NCI-H524 treated with DMSO at 0.1 percent for 48 hours (cell line): Measurements from ENCODE around the gene PRSS1.
"Not testable (repeated sequence)": the region's sequence is repeated elsewhere in the genome, so short reads cannot be mapped to it uniquely, and the experiment has no call there.

Experiments used
- DNase-seq: peaks from one replicate; lab custom pipeline; 2025; lab: John Stamatoyannopoulos, UW

PRSS1 gene

DNA sequence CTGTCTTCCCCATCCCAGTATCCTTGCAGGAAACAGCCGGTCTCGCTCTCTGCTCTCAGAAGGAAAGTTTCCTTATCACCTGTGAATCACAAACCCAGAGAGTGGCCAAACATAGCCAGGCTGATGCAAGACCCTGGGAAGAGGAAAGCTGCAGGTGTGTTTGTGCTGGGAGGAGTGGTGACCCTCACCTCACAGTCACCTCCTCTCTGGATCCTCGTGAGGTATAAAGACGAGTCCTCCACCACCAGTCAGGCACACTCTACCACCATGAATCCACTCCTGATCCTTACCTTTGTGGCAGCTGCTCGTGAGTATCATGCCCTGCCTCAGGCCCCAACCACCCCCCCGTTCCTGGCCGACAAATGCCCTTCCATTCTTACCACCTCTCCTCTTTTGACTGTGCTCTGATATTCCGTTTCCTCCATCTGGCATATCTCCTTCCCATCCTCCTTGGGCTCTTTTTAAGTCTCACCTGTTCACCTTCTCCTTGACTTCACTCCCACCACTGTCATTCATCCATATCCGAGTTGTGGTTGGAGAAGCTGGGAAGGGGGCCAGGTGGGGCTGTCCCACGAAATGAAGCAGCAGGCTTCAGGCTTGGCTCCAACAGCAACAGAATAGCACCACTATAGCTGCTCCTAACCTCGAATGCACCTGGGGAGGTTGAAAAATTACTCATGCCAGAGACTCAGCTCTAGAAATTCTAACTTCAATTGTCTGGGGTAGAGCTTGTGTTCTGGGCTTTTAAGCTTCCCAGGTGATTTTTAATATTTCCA lies at the start of gene PRSS1:
PRSS1 (plus strand) TSS at position 255 of the 776 bp plus-strand sequence; CDS start at position 268, 13 bp downstream.
- DNase-seq, result no peak

DNA sequence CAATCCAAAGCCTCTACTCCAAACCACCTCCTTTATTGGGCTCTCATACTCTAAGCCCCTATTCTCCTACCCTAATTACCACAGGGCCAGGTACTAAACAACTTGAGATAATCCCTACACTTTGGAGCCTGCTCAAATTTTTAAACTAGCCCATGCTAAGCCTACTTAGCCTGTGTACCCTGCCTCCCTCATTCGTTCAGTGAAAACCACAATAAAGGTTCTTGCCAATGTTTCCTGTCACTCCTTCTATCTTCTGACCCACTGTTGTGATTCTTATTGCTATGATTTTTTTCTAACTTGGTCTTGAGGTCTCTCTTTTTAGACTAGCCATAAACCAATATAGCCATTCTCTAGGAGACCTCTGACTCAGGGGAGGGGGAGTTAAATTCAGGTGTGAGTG lies 48.3 kb upstream of the PRSS1 start:
- not testable (repeated sequence) for DNase-seq

DNA sequence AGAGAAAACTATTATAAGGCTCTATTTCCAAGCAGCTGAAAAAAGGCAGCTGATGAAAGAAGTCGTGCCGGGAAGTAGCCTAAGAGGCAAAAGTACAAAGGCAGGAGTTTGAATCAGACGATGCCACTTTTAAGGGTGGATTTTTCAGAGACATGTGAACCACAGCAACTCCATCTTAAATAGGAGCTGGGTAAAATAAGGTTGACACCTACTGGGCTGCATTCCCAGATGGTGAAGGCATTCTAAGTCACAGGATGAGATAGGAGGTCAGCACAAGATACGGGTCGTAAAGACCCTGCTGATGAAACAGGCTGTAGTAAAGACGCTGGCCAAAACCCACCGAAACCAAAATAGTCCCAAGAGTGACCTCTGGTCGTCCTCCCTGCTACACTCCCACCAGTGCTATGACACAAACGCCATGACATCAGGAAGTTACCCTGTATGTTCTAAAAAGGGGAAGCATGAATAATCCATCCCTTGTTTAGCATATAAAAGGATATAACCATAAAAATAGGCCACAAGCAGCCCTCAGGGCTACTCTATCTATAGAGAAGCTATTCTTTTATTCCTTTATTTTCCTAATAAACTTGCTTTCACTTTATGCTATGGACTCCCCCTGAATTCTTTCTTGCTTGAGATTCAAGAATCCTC lies 45.5 kb upstream of the PRSS1 start:
- DNase-seq, result no peak

DNA sequence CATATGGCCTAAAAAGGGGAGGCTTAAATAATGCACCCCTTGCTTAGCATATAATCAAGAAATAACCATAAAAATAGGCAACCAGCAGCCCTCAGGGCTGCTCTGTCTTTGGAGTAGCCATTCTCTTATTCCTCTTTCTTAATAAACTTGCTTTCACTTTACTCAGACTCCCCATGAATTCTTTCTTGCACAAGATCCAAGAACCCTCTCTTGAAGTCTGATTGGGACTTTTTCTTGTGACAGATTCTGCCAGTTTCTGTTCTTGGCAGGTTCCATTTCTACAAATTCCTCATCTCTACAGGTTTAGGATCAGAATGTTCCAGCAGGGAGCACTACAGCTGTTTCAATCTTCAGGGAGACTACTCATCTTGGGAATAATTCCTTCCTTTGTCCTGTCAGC lies 40.5 kb upstream of the PRSS1 start:
- DNase-seq, result not testable (repeated sequence)

DNA sequence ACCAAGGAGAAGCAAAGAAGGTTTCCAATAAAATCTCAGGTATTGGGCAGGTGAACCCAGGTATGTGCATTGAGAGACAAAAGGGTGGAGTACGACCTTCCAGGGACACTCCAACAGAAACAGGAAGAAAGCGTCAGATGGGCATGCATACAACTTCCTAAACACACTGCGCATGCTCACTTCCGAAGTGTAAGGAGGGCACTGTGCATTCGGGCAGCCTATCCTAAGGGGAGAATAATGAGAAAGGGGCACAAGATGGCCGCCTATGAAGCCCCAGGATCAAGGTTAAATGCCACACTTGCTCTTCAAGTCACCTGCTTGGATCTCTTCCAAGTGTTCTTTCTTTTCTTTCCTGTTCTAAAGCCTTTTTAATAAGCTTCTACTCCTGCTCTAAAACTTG lies 39.4 kb upstream of the PRSS1 start:
- DNase-seq, result no peak

DNA sequence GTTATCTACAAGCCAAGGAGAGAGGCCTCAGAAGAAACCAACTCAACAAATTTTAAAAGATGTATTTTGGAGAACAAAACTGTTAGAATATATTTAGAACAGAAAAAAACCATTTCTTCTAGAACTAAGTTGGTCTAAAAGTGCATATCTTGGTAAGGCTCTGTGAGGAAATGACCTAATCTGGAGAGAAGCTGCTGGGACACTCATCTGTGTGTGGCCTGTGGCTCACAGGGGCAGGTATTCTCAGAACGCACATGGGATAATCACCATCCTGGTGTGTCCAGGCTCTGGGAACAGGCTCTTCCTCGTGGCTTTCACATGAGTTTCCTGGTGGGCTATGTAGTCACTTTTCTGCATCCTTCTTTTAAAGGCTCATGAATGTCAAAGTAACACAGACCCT lies 38.1 kb upstream of the PRSS1 start:
- no peak for DNase-seq

DNA sequence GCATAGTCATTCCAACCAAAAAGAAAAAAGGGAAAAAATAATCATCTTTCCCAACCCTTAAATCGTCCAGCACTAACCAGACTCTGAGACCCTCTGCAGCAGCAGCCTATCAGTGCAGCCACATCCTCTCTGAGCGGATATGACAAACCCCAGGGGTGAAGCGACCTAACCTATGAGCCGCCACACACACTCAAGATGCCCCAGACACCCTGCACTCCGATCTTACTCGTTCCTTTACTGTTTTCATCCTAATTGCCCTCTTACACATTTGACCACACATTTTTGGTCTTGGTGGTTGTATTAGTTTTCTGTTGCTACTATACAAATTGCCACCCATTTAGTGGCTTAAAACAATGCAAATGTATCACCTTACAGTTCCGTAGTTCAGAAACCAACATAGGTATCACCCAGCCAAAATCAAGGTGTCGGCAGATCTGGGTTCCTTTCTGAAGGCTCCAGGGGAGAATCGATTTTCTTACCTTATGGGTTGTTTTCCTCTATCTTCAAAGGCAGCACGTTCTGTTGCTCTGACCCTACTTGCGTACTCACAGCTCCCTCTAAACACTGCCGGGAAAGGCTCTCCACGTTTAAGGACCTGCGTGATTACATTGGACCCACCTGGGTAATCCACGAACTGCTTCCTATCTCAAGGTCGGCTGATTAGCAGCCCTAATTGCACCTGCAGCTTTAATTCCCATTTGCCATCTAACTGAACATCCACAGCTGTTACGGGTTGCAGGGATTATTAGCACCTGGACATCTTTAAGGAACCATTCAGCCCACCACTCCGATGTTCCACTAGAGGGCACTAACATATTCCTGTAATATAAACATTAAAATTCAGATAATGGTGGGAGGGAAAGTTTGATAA lies 37.3 kb upstream of the PRSS1 start:
- peak; percentile 23 for DNase-seq

DNA sequence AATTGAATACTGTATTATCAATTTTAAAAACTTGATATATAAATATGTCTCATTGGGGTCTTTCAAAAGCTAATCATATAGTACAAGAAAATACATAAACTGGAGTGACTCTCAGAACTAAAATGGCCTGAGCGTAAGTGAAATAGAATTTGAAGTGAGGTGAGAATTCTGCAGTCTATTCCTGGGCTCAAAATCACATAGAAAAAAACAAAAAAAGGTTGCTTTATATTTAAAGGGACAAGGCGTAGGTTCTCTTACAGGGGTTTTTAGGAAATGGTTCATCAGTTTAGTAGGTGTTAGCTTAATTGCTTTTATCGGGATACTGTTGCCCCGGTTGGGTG lies 36.7 kb upstream of the PRSS1 start:
- no peak for DNase-seq

DNA sequence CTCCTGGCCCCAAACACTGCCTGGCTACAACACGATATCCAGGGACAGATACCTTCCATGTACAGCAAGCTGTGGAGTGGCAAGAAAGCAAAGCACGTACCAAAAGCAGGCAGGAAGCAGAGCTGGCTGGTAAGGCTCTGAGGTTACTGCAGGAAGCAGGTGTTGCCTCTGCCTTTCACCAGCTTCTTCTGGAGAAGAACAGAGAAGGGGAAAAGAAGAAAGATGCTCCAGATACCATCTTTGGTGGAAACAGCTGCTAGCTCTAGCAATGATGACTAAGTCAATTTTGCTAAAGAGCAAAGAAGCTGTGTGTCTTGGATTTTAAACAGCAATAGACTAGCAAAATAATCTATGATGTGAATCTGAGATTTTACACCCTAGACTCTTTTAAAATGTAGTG lies 34.9 kb upstream of the PRSS1 start:
- no peak for DNase-seq

DNA sequence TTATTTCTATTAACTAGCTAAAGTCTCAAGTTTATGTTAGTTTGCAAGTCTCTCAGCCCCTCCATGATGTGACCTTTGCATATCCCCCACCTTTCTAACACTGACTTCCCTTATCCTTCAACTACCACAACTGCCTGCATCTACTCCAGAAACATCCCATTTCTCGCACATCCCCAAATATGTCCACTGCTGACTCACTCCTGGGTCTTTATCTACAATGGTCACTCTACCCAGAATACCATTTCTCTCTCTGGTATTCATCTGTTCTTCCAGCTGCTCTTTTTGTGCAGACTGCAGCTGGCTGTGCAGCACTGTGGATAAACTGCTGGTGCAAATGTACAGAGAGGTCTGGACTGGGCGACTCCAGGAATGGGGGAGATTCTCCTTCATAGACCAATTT lies 32.7 kb upstream of the PRSS1 start:
- no peak for DNase-seq

DNA sequence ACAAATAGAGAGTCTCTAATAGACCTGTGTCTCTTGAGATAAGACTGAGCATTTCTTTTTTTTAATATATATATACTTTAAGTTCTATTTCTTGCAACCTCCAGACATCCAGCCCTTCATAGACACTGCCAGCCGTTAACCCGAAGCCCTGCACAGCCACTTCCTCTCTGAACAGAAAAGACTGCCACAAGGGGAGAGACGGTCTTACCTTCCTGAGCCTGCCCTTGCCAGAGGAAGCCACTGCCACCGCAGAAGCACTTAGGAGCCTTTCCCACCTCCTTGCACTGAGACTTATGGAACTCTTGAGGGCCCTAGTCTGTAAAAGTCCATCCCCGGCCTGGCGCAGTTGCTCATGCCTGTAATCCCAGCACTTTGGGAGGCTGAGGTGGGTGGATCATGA lies 31.8 kb upstream of the PRSS1 start:
- DNase-seq, result no peak

DNA sequence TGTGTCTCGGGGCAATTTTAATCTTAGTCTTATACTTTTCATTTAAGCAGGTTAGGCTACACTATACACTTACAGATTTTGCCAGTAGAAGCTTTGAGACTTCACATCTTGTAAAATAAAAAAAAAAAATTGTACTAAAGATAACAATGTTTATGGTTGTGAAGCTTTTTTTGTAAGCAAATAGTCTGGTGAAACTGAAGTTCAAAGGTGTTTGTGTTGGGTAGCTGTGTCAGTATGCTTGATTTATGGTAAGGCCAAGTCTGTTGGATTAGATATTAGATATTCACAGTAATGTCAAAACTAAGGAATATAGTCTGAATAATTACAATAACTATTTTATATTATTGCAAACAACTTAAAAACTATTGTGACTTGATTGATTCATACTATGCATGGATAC lies 31.0 kb upstream of the PRSS1 start:
- no peak for DNase-seq

DNA sequence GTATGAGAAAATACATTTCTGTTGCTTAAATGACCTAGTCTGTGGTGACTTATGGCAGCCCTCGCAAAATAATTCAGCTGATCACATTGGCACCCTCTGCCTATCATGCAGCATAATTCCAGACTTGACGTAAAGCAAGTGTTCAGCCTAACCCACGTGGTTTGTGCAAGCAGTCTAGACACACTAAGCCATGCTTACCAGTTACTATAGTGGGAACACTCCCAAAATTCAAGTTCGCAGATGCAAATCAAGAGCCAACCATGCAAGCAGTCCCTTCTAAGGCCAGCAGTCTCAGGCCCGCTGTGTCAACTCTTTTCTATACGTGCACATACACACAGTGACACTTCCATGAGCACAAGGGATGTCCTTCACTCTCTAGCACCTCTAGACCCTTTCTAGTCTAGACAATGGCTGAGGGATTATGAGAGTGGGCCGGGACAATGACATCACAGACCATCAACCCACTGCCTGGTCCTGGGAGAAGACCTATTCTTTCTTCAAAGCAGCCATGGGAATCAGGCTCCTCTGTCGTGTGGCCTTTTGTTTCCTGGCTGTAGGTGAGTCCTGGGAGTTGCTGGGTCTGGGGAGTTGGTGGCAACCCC lies 29.0 kb upstream of the PRSS1 start:
- DNase-seq, result no peak

DNA sequence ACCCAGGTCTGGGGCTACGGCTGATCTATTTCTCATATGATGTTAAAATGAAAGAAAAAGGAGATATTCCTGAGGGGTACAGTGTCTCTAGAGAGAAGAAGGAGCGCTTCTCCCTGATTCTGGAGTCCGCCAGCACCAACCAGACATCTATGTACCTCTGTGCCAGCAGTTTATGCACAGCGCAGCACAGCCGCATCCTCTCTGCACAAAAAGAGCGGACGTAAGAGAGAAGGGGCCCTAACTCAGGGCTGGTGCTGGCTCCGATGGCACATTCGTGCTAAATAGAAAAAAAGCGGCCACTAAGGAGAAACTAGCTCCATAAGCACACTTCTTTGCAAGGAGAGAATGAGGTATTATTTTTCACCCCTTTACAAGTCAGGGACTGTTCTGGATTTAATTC lies 28.3 kb upstream of the PRSS1 start:
- DNase-seq, result no peak

DNA sequence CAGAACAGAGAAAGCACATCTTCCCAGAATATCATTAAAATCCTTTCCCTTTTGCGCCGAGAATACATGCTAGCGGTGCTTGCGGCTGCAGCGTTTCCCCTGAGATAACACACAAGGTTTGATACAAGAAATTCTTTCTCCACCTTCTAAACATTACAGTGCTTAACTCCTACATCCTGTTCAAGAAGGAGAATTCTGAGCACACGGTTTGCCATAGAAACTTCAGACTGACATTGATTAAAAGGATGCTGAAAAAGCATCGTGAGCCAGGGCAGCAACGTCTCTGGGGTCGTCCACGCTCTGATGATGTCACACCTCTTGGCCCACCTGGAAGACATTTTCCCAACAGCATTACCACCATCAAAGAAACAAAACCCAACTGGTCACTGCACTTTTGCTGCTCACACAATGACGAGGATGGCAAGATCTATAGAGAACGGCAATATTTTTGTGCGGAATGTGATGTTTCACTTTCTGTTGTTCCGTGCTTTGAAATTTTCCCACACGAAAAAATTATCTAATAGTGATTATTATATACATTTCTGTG lies 27.0 kb upstream of the PRSS1 start:
- DNase-seq, result no peak

DNA sequence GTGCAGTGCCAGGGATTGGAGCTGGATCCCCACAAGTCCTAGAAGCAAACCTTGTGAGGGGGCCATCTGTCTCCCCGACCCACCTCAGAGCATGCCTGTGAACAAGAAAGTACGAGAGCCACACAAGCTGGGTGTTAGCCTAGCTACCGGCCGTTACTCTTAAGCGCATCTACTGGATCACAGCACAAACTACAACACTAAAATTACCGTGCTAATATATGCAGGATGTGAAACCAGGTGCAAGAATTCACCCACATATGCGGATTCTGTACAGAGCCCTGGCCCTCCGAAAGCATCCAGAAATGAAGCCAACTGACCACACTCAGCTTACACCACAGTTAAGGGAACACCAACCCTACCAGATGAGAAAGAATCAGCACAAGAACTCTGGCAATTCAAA lies 16.0 kb upstream of the PRSS1 start:
- no peak for DNase-seq

DNA sequence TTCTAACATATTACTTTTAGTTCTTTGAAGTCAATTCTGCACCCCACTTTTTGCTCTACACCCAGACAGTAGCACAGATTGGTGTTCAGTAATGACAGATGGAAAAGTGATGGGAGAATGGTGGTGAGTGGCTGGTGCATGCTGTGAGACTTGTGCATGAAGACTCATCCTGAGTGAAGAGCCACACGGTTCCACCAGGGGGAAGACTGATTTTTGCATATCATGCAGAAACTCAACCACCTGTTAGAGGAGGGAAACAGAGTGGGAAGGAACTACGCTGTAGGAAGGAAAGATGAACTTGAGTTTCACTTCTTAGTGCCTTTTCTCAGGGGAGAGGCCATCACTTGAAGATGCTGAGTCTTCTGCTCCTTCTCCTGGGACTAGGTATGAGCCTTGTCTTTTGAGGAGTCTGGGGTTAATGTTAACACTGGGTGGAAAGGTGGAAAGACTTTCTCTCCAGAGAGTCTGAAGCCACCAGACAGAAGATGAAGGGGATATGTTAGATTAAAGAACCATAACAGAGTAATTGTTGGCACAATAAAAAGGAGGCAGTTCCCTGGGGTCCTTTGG lies 9.3 kb upstream of the PRSS1 start:
- no peak for DNase-seq

DNA sequence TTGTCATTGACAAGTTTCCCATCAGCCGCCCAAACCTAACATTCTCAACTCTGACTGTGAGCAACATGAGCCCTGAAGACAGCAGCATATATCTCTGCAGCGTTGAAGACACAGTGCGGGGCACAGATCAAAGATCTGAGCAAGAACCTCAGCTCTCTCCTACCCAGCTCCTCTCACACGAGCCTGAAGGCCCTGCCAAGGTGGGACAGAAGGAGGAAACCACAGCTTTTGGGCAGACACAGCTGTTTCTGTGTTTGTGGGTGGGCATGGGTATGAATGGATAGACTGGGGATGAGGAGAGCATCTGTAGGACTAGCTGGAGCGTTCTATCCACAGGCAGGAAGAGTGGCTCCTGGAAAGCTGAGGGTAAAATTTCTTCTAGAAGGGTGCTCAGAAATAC lies 8.5 kb upstream of the PRSS1 start:
- DNase-seq, result no peak

DNA sequence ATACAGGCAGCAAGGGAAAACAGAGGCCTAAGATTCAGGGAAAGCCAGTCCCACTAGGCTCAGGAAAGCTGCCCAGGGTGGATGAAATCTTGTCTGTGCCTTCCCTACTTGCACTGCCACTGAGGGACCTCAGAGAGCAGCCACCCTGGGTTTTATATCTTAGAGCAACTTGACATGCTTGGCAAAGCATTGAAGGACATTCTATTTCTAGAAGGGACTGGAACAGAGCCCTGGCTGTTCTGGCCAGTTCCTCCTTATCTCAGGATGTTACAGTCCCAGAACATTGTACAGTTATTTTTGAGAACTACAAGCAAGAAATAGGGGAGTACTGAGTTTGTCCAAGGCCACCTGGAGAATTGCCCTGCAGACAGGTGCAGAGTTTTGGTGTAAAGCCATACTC lies 7.3 kb upstream of the PRSS1 start:
- DNase-seq, result not testable (repeated sequence)

DNA sequence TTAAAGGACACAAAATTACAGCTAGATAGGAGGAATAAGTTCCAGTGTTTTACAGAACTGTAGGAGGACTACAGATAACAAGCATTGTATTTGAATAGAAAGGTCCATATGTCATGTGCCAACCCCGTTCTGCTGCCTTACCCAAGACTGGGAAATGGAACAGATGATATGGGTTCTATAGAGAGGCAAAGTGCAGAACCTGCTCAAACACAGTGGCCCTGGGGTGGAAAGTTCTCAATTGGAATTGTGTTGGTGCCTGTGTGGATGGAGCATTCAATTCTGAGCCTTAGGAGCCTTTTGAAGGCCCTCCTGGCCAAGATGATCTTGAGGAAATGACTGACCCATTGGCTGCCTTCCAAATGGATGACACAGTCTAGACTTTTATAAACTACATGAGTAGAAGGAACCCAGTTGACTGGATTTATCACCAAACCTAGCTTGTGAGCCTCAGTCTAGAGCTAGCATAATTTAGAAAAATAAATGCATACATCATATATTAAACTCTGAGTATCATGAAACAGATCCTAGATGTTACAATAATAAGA lies 4.1 kb upstream of the PRSS1 start:
- DNase-seq, result no peak

DNA sequence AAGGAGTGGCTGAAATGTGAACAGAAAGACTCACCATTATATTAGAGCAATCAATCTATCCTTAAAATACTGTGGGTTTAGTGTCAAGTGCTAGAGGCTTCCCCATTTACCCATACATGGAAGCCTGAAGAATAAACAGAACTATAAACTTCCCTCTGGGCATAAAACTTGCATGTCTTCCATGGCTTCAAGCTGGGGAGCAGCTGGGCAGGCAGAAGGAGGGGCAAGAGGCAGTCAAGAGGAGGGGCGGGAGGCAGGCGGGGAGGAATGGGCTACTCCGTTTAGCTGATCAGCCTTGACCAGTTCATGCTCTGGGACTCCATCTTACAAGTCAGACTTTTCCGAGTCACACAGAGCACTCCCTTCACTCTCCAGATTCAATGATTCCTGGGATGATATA lies 3.5 kb upstream of the PRSS1 start:
- no peak for DNase-seq

DNA sequence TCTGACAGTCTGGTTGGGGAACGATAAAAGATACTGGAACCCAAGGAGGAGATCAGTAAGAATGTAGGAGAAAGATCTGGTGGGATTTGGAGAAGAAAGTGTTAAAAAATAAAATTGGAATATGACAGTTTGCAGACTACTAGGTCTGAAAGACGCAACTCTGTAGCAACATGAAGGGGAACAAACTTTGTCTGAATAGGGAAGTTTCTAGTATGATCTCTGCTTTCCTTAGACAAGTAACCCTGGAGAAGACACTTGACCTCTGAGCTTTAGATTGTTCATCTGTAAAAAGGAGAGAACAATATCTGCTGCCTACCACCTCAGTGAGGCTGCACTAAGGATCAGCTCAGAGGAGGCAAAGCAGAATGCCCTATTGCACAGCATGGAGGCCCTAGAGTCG lies 3.0 kb upstream of the PRSS1 start:
- no peak for DNase-seq
